GM12878 (cell line): Measurements from ENCODE around the gene TNFSF15. TPM values are rescaled to one million over a fixed set of nuclear protein-coding genes. Genes with fewer than 3 reads are reported as not detected.

Experiments used
- ATAC-seq: fragments of 200-7000 bp; cut with Tn5 transposase; 3 replicates; pipeline ENCODE4 v1.9.1; 2020; ENCODE audit warnings: mild to moderate bottlenecking, moderate library complexity
- BruUV-seq: library from RNA; stranded (reverse); fragments of 400-500 nt; replicated peaks from 2 replicates; lab custom pipeline; 2021; lab: Mats Ljungman, UMichigan
- CTCF ChIA-PET: fragments of 300-600 bp; sonication (Branson Sonifier 250); formaldehyde crosslinking; extraction: SDS; loops from one replicate; lab custom pipeline; 2021; ENCODE audit warnings: inconsistent platforms; lab: Yijun Ruan, JAX
- POLR2A ChIA-PET: fragments of 350-600 bp; formaldehyde crosslinking; extraction: SDS; loops from one replicate; lab custom pipeline; 2021; ENCODE audit warnings: inconsistent platforms; lab: Charles Lee
- RAD21 ChIA-PET: fragments of 300-600 bp; sonication (Branson Sonifier 250); formaldehyde crosslinking; loops from one replicate; lab custom pipeline; 2023; ENCODE audit warnings: antibody characterized with exemption; ENCODE audit not compliant: unreplicated experiment; lab: Charles Lee
- SMC1A ChIA-PET: fragments of 300-600 bp; sonication (Branson Sonifier 250); formaldehyde crosslinking; loops from one replicate; lab custom pipeline; 2023; ENCODE audit not compliant: unreplicated experiment, uncharacterized antibody; lab: Charles Lee
- DNase-seq: peaks from one replicate; pipeline ENCODE4 v3.0.0-alpha.2; 2011; ENCODE audit warnings: low read depth, low spot score
- FAIRE-seq: peaks from 3 replicates; lab custom pipeline; 2011; peaks lifted over from hg19 to GRCh38; lab: Jason Lieb, UNC
- H2AFZ ChIP-seq: 2 replicates; pipeline ENCODE4 v1.6.0; 2011; ENCODE audit warnings: low read depth, low read length, control low read depth; ENCODE audit not compliant: control insufficient read depth
- H3K27ac ChIP-seq: 2 replicates; pipeline ENCODE4 v1.5.1; 2011; ENCODE audit warnings: control low read depth; ENCODE audit not compliant: control insufficient read depth, insufficient read depth
- H3K27me3 ChIP-seq, 2 experiments: replicated peaks in 1 of 2; 2 replicates each; pipeline versions ENCODE4 v1.6.0 to v1.6.1; 2011; ENCODE audit warnings: low read length in 1 of 2; ENCODE audit not compliant: control insufficient read depth in 2 of 2, insufficient read depth in 2 of 2
- H3K36me3 ChIP-seq, 2 experiments: 2 replicates each; pipeline ENCODE4 v1.5.1; 2011; ENCODE audit warnings: low read length in 1 of 2; ENCODE audit not compliant: control insufficient read depth in 2 of 2, insufficient read depth in 2 of 2
- H3K4me1 ChIP-seq: 2 replicates; pipeline ENCODE4 v1.6.1; 2011; ENCODE audit warnings: mild to moderate bottlenecking, low read length, moderate library complexity, mixed read lengths; ENCODE audit not compliant: control insufficient read depth, insufficient read depth
- H3K4me2 ChIP-seq: 2 replicates; pipeline ENCODE4 v1.6.0; 2011; ENCODE audit warnings: control low read depth; ENCODE audit not compliant: control insufficient read depth, insufficient read depth
- H3K4me3 ChIP-seq: fragments of 200-600 bp; sonication (generic); 2 replicates; pipeline ENCODE4 v1.5.1; 2016
- H3K79me2 ChIP-seq: 2 replicates; pipeline ENCODE4 v1.6.0; 2011; ENCODE audit warnings: low read length; ENCODE audit not compliant: control insufficient read depth, insufficient read depth
- H3K9ac ChIP-seq: 2 replicates; pipeline ENCODE4 v1.8.0; 2011; ENCODE audit warnings: low read length, control low read depth, mixed read lengths; ENCODE audit not compliant: control insufficient read depth, insufficient read depth
- H3K9me3 ChIP-seq: replicated peaks from 3 replicates; pipeline ENCODE4 v1.5.1; 2011; ENCODE audit warnings: mild to moderate bottlenecking, low read length; ENCODE audit not compliant: control insufficient read depth, insufficient read depth
- H4K20me1 ChIP-seq: 2 replicates; pipeline ENCODE4 v1.6.0; 2011; ENCODE audit not compliant: control insufficient read depth, insufficient read depth
- CBX3 ChIP-seq: fragments of 200-600 bp; sonication (generic); IDR thresholded peaks from 2 replicates; pipeline ENCODE4 v1.6.1; 2016; ENCODE audit warnings: low read depth, borderline replicate concordance
- HDGF ChIP-seq: fragments of 450-650 bp; IDR thresholded peaks from 2 replicates; pipeline ENCODE4 v1.6.1; 2016; ENCODE audit warnings: antibody characterized with exemption
- IRF4 ChIP-seq: IDR thresholded peaks from 2 replicates; pipeline ENCODE4 v1.6.1; 2011; ENCODE audit warnings: low read depth, low read length
- MEF2B ChIP-seq: fragments of 450-650 bp; IDR thresholded peaks from 2 replicates; pipeline ENCODE4 v1.6.1; 2018; ENCODE audit warnings: mild to moderate bottlenecking, moderate library complexity; ENCODE audit not compliant: partially characterized antibody, poor library complexity, severe bottlenecking
- NR2C1 ChIP-seq: fragments of 450-650 bp; IDR thresholded peaks from 2 replicates; pipeline ENCODE4 v1.6.1; 2017; ENCODE audit warnings: antibody characterized with exemption, mild to moderate bottlenecking, moderate library complexity
- PAX5 ChIP-seq: IDR thresholded peaks from 2 replicates; pipeline ENCODE4 v1.6.1; 2011; ENCODE audit warnings: low read depth, low read length, borderline replicate concordance
- PAX8 ChIP-seq: fragments of 450-650 bp; IDR thresholded peaks from 2 replicates; pipeline ENCODE4 v1.6.1; 2017; ENCODE audit warnings: mild to moderate bottlenecking, moderate library complexity
- RAD51 ChIP-seq: fragments of 450-650 bp; IDR thresholded peaks from 2 replicates; pipeline ENCODE4 v1.6.1; 2016; ENCODE audit warnings: moderate library complexity, mild to moderate bottlenecking, inconsistent platforms
- SIN3A ChIP-seq: IDR thresholded peaks from 2 replicates; pipeline ENCODE4 v1.6.1; 2012; ENCODE audit warnings: low read depth, low read length, improper control_type of control experiment
- SMARCA5 ChIP-seq: fragments of 450-650 bp; IDR thresholded peaks from 2 replicates; pipeline ENCODE4 v1.6.1; 2017; ENCODE audit warnings: mild to moderate bottlenecking
- ZNF592 ChIP-seq: fragments of 450-650 bp; IDR thresholded peaks from 2 replicates; pipeline ENCODE4 v1.6.1; 2017; ENCODE audit warnings: mild to moderate bottlenecking, moderate library complexity
- WGBS: methylation state at CpG from one replicate; pipeline ENCODE4 v1.1.6; 2016; ENCODE audit warnings: low lambda C conversion rate; ENCODE audit not compliant: insufficient replicate concordance, insufficient coverage; ENCODE audit errors: missing lambda C conversion rate; 5-methylcytosine and 5-hydroxymethylcytosine counted together
- in situ Hi-C: fragments of 300-500 bp; cut with MboI; formaldehyde crosslinking; loops from 9 replicates; pipeline ENCODE4 v1.14.3; 2018; ENCODE audit warnings: mixed read lengths
- intact Hi-C: fragments of 100-400 bp; cut with micrococcal nuclease; formaldehyde crosslinking; loops from one replicate; pipeline ENCODE4 v1.14.2; 2022; ENCODE audit not compliant: unreplicated experiment
- polyA plus RNA-seq, 11 experiments: library from polyadenylated mRNA; depleted of rRNA in 4 of 11; unstranded in 6 of 11; stranded (reverse) in 5 of 11; fragments of >200 nt; fragmentation: Nextera tagmentation in 4 of 11; fragmentation: Illumina TruSeq in 1 of 11; extraction: Ambion mirVana in 4 of 11; extraction: Trizol in 1 of 11; gene quantifications; 1 replicate in 1 of 11; 2 replicates in 10 of 11; pipeline versions ENCODE4 v1.2.1 to v1.2.3, GENCODE V29; 2011 to 2016; ENCODE audit warnings: inconsistent platforms in 2 of 11, missing spikeins in 2 of 11, low read depth in 1 of 11
- total RNA-seq, 4 experiments: library from RNA; depleted of rRNA in 3 of 4; stranded (reverse); fragments of >200 nt in 3 of 4; fragmentation: Illumina TruSeq in 1 of 4; extraction: Trizol in 1 of 4; gene quantifications; 2 replicates each; pipeline versions ENCODE4 v1.2.1 to v1.2.3, GENCODE V29; 2013 to 2021

The TNFSF15 gene
- total and polyA plus RNA-seq, 10 of the 15 experiments (the other 5 are each of a cell fraction or from before 2014, with no cell fraction given) = 0.03 TPM; not detected in 9

GRCh38 chr9:114761523-114761922 is 44.3 kb downstream of the TNFSF15 start:
- POLR2A ChIA-PET = no interaction called here
- SMC1A ChIA-PET = no interaction called here
- Histone ChIP-seq H3K4me3 (no peak overlapping the region), H3K9me3 (no peaks in the 10 kb centered on the region), H3K36me3 (no peaks in the 10 kb centered on the region), H4K20me1 (no peaks in the 10 kb centered on the region)
- in situ Hi-C loops = no loop called here
- BruUV-seq = no TSS peak
- TF ChIP-seq NR2C1 (no peak), SIN3A (no peak), SMARCA5 (no peak), MEF2B (no peak), ZNF592 (no peak), HDGF (no peak), CBX3 (no peak), IRF4 (no peak), PAX8 (no peak), RAD51 (no peak), PAX5 (no peak)
- TF ChIP-seq, all 136 proteins: peak for 0
- H3K4me2 ChIP-seq = no peak overlapping the region
- RAD21 ChIA-PET = no interaction called here
- peaks cover 0 to 2% of the 10 kb centered on the region in 2 experiments; a peak in 1 of 4 replicates for H3K27me3 ChIP-seq
- intact Hi-C loops = no loop called here
- H3K4me1 ChIP-seq = no peaks in the 10 kb centered on the region
- no peaks in the 10 kb centered on the region for H3K79me2 ChIP-seq
- 0% methylated on average over 2 of the region's 2 CpGs for WGBS
- CTCF ChIA-PET = interaction anchor here (0.7 to 1.5 kb wide), 3 partner anchors 10 to 253 kb away, joined by 3 to 6 read pairs (median 3); no protein-coding TSS in a partner anchor
- H3K9ac ChIP-seq = no peak overlapping the region
- no peak overlapping the region for H3K27ac ChIP-seq
- no peak overlapping the region for H2AFZ ChIP-seq
- no peak for DNase-seq
- no peak for ATAC-seq
- no peak for FAIRE-seq
